Measurements from ENCODE around the gene MSANTD2. TPM values are rescaled to one million over a fixed set of nuclear protein-coding genes. Genes with fewer than 3 reads are reported as not detected.
A peak's percentile ranks its signal among the peaks of the same experiment; 100 is the strongest.

MSANTD2 gene
- polyA plus RNA-seq, 3 donors = 1.2 to 5.8 (median 1.8) TPM

DNA sequence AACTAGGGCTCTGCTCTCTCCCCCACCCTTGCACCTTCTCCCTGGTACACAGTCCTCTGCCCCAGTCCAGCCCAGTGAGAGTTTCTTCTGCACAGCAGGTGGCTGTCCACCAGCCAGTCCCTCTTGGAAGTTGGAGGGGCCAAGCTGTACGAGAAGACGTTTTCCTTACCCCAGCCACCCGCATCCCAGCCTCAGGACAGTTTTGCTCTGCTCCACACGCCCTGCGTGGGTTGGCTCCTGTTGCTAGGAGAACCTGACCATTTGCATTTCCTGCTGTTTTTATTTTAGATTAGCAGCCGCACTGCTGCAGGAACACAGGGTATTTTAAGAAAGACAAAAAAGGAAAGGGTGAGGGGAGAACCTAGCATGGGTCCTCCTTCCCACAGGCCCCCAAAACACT is 78.0 kb downstream of the MSANTD2 start:
- no peak overlapping the region for H3K4me2 ChIP-seq (replicated peaks; ENCODE audit: extremely low read depth, low read length, poor library complexity, severe bottlenecking)
- peaks cover 0 to 9% of the 10 kb centered on the region in 2 donors for H3K9me3 ChIP-seq (replicated peaks in 1 of 2; ENCODE audit: control insufficient read depth in 1 of 2, insufficient read depth in 1 of 2, low read length in 2 of 2)
- Mint-ChIP-seq H3K36me3 (peaks cover 6% of the 10 kb centered on the region in 2 donors), H3K4me3 (no peak overlapping the region), H3K27ac (no peak overlapping the region), H3K27me3 (ENCODE audit: low read depth in 3 of 3) (peaks cover 35 to 41% (median 35%) of the 10 kb centered on the region in 3 donors), H3K9me3 (peaks cover 0 to 16% (median 5%) of the 10 kb centered on the region in 7 donors), H3K4me1 (peaks cover 57% of the 10 kb centered on the region)
- TF ChIP-seq, protein P1, sequence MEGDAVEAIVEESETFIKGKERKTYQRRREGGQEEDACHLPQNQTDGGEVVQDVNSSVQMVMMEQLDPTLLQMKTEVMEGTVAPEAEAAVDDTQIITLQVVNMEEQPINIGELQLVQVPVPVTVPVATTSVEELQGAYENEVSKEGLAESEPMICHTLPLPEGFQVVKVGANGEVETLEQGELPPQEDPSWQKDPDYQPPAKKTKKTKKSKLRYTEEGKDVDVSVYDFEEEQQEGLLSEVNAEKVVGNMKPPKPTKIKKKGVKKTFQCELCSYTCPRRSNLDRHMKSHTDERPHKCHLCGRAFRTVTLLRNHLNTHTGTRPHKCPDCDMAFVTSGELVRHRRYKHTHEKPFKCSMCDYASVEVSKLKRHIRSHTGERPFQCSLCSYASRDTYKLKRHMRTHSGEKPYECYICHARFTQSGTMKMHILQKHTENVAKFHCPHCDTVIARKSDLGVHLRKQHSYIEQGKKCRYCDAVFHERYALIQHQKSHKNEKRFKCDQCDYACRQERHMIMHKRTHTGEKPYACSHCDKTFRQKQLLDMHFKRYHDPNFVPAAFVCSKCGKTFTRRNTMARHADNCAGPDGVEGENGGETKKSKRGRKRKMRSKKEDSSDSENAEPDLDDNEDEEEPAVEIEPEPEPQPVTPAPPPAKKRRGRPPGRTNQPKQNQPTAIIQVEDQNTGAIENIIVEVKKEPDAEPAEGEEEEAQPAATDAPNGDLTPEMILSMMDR (IDR thresholded peaks at IDR 0.05) = no peak
- H3K27me3 ChIP-seq (ENCODE audit: control insufficient read depth in 2 of 2, insufficient read depth in 2 of 2, low read length in 2 of 2) = peaks cover 25 to 26% of the 10 kb centered on the region in 2 donors
- H2AFZ ChIP-seq (ENCODE audit: insufficient read depth, low read depth, low read length, poor library complexity, severe bottlenecking) = no peak overlapping the region
- intact Hi-C loops (cut with micrococcal nuclease) = no loop called here
- no peak overlapping the region for H3K4me3 ChIP-seq (replicated peaks in 1 of 3; ENCODE audit: low read depth in 2 of 3, low read length in 3 of 3)
- no peaks in the 10 kb centered on the region for H3K36me3 ChIP-seq (replicated peaks in 1 of 2; ENCODE audit: control insufficient read depth in 1 of 2, insufficient read depth in 2 of 2, low read length in 2 of 2)
- H3K4me1 ChIP-seq (ENCODE audit: control insufficient read depth in 1 of 2, insufficient read depth in 2 of 2, low read length in 2 of 2) = peaks cover 46% of the 10 kb centered on the region in 2 donors
- H3K9ac ChIP-seq (ENCODE audit: insufficient read depth, low read length, poor library complexity, severe bottlenecking) = no peak overlapping the region
- H4K20me1 ChIP-seq (ENCODE audit: insufficient read depth, low read length) = no peaks in the 10 kb centered on the region
- 15% methylated on average over 3 of the region's 6 CpGs for WGBS (ENCODE audit: insufficient coverage)
- H3K79me2 ChIP-seq (ENCODE audit: insufficient read depth, low read length) = no peaks in the 10 kb centered on the region
- DNase-seq = no peak
- no peak overlapping the region for H3K27ac ChIP-seq (ENCODE audit: low read depth in 1 of 2, low read length in 2 of 2)

DNA sequence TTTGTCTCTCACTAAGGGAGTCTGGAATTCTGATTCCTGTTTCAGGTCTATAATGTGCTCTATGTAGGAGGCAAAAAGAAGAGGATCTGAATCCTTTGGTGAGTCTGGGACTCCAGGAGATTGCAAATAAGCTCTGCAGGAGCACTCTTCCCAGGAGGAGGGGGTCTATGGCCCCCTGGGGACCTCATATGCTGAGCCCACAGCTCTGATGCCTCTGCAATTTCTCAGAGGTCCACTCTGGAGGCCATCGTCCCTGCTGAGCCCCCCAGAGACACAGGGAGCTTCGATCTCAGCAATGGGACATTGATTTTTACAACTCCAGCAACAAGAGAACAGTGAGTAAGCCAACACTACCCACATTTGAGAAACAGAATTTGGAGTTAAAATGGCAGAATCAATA is 80.7 kb downstream of the MSANTD2 start:
- Histone ChIP-seq H3K79me2 (ENCODE audit: insufficient read depth, low read length) (no peaks in the 10 kb centered on the region), H3K27me3 (ENCODE audit: control insufficient read depth in 2 of 2, insufficient read depth in 2 of 2, low read length in 2 of 2) (peaks cover 33 to 39% of the 10 kb centered on the region in 2 donors), H3K9me3 (replicated peaks in 1 of 2; ENCODE audit: control insufficient read depth in 1 of 2, insufficient read depth in 1 of 2, low read length in 2 of 2) (peaks cover 0 to 9% of the 10 kb centered on the region in 2 donors), H3K36me3 (replicated peaks in 1 of 2; ENCODE audit: control insufficient read depth in 1 of 2, insufficient read depth in 2 of 2, low read length in 2 of 2) (no peaks in the 10 kb centered on the region), H3K9ac (ENCODE audit: insufficient read depth, low read length, poor library complexity, severe bottlenecking) (no peak overlapping the region), H3K27ac (ENCODE audit: low read depth in 1 of 2, low read length in 2 of 2) (no peak overlapping the region), H3K4me3 (replicated peaks in 1 of 3; ENCODE audit: low read depth in 2 of 3, low read length in 3 of 3) (no peak overlapping the region), H3K4me1 (ENCODE audit: control insufficient read depth in 1 of 2, insufficient read depth in 2 of 2, low read length in 2 of 2) (peaks cover 25% of the 10 kb centered on the region in 2 donors), H4K20me1 (ENCODE audit: insufficient read depth, low read length) (no peaks in the 10 kb centered on the region), H2AFZ (ENCODE audit: insufficient read depth, low read depth, low read length, poor library complexity, severe bottlenecking) (no peak overlapping the region), H3K4me2 (replicated peaks; ENCODE audit: extremely low read depth, low read length, poor library complexity, severe bottlenecking) (no peak overlapping the region)
- Mint-ChIP-seq H3K4me1 (peaks cover 39% of the 10 kb centered on the region), H3K4me3 (peak overlapping the region in 1 of 2 donors; percentile 95), H3K9me3 (peaks cover 0 to 16% (median 5%) of the 10 kb centered on the region in 7 donors), H3K36me3 (peaks cover 6 to 8% of the 10 kb centered on the region in 2 donors), H3K27ac (peak overlapping the region in 1 of 7 donors; percentile 24), H3K27me3 (ENCODE audit: low read depth in 3 of 3) (peaks cover 43 to 51% (median 44%) of the 10 kb centered on the region in 3 donors)
- no CpG with 5 or more reads among the region's 2 CpGs for WGBS (ENCODE audit: insufficient coverage)
- no peak for DNase-seq
- TF ChIP-seq, protein P1 (IDR thresholded peaks at IDR 0.05) = no peak
- intact Hi-C loops (cut with micrococcal nuclease) = no loop called here
